ENCODE measurements around the gene SORBS1.

GRCh38 chr10:95475003-95475383 lies 86.2 kb downstream of the SORBS1 start:
- TF ChIP-seq EZH2 (conservative IDR thresholded peaks at IDR 0.05; ENCODE audit: low read depth, low read length): no peak
- TF ChIP-seq TCF7L2 (IDR thresholded peaks at IDR 0.05; ENCODE audit: low read depth, low read length): no peak
- no peak for TF ChIP-seq CTCF (CRISPR knock-in tag; IDR thresholded peaks at IDR 0.05)
- TF ChIP-seq GFI1 (CRISPR knock-in tag; IDR thresholded peaks at IDR 0.05; ENCODE audit: borderline replicate concordance): no peak
- no peak for TF ChIP-seq POLR2AphosphoS5 (IDR thresholded peaks at IDR 0.05; ENCODE audit: low read depth, low read length)
- TF ChIP-seq ZNF343 (CRISPR knock-in tag; IDR thresholded peaks at IDR 0.05): no peak
- no peak for TF ChIP-seq RELA (CRISPR knock-in tag; IDR thresholded peaks at IDR 0.05)
- TF ChIP-seq ATF2 (CRISPR knock-in tag; IDR thresholded peaks at IDR 0.05): no peak
- TF ChIP-seq ELF3 (CRISPR knock-in tag; IDR thresholded peaks at IDR 0.05): no peak
- TF ChIP-seq ATF6 (CRISPR knock-in tag; conservative IDR thresholded peaks at IDR 0.05): no peak
